GM11168 (cell line): Measurements from ENCODE around the gene AKAP13.
"Not testable (repeated sequence)": the region's sequence is repeated elsewhere in the genome, so short reads cannot be mapped to it uniquely, and the experiment has no call there.

ENCODE experiments used
- in situ Hi-C: fragments of 300-500 bp; cut with MboI; formaldehyde crosslinking; loops from one replicate; pipeline ENCODE4 v1.12.0; 2022; ENCODE audit warnings: low sequenced_read_pairs; ENCODE audit not compliant: unreplicated experiment

Gene AKAP13

DNA sequence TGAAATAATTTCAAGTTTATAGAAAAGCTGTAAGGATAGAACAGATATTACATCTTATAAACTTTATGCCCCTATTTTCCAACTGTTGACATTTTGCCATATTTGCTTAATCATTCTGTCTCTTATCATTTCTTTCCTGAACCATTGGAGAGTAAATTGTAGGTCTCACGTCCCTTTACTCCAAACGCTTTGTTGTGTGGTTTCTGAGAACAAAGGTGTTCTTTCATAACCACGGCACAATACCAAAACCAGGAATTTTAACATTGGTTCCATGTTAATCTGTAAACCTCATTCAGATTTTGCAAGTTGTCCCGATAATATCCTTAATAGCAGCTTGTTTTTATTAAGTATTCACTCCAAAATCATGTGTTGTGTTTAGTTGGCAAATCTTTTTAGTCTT, 134.8 kb downstream of the AKAP13 start:
- in situ Hi-C loops = no loop called here

GRCh38 chr15:85517086-85517485, 136.7 kb downstream of the AKAP13 start:
- in situ Hi-C loops = no loop called here

- in situ Hi-C loops = no loop called here
Measured at GRCh38 chr15:85518979-85519761, 138.8 kb downstream of the AKAP13 start.

GRCh38 chr15:85520650-85521049, 140.2 kb downstream of the AKAP13 start:
- in situ Hi-C loops = no loop called here

DNA sequence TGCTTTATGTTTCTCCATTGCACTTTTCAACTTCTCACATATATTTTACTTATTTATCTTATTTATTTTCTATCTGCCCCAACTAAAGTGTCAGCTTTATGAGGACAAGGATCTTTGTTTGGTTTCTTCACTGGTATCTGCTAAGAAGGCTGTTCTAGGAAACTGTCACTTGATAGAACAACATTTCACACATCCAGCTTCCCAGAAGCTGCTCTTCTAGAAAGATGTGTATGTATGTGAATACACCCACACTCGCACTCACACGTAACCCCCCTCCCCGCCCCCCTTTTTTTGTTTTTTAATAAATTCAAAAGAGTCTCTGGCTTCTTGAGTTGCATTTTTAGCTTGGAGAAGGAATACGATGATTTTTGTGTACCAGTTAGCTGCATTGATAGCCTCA, 143.1 kb downstream of the AKAP13 start:
- in situ Hi-C loops = no loop called here

DNA sequence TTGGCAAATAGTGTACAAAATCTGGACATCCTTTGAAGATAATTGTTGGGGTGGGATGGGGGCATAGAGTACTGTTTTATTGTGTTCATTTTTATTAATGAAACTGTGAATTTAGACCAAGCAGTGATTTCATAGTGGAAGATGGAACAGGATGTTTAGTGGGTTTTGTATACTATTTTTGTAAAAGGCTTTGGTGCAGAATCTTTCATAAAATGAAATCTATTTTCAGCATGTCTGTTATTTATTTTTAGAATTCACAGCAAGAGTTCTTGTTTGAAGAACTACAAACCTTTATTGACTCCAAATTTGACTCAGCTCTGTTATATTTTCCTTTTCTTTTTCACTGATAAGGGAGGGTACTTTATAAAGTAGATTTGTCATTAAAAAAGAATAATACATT, 145.4 kb downstream of the AKAP13 start:
- in situ Hi-C loops = no loop called here

DNA sequence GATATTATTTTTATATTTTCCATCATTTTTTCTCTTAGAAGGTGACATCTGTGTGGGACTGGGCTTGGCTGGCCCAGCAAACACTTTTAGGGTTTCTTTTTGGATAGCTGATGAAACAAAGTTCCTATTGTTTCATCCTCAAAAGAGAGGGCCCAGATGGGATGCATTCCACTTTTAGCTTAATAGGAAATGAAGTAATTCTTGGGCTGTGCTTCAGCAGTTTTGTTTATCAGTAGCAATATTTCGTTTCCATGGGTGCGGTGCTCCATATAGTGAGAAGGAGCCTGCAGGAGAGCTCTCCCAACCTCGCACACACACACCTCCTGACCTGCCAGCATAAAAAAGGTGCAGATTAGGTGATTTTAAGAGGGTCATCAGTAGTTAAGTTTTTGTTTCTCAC, 147.5 kb downstream of the AKAP13 start:
- in situ Hi-C loops = no loop called here

GRCh38 chr15:85530079-85530478, 149.7 kb downstream of the AKAP13 start:
- in situ Hi-C loops = no loop called here

DNA sequence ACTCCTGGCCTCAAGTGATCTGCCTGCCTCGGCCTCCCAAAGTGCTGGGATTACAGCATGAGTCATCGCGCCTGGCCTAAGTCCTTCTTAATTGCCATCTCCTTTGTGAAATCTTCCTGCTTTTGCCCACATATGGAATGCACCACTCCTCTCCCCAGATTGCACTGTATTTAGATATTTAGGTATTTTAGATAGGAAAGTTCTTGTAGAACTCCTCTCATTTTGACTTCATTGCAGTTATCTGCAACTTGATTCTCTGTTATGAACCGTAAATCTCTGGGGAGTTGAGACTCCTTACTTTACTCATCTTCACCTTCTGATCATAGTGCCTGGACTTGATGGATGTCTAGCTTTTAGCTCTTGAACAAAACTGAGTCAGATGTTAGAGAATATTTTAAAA, 150.7 kb downstream of the AKAP13 start:
- in situ Hi-C loops = no loop called here

DNA sequence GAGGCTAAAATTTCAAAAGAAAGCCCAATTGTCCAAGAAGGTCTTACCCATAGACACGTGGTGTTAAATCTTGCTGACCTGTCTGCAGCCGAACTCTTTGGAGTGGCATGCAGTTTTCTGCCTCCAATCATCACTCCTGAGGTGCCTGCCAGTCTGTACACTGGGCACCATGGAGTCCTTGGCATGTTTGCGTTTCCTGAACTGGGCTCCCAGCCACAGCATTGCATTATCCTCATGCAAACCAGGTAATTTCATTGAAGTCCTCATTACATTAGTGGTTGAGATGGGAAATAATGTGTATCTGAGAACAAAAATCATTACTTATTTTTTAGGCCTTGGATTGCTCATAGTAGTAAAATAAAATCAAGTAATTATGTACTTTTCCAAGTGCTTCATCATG, 152.3 kb downstream of the AKAP13 start:
- in situ Hi-C loops = no loop called here

DNA sequence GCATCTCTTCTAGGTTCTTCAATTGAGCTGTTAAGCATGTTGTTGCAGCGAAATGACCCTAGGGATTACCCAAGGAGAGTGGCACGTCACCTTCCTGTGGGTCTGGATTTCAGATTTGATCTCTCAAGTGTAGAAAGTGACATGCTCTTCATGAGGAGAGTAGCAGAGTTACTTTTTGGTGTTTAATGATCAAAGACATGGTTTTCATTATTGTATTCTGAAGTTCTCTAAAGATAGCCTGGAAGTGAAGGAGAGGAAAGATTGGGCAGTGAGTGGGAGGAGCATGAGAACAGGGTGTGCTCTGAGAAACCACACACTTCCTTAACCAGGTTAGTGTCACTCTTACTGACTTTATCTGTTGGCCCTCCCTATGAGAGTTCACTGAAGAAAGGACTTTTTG, 153.6 kb downstream of the AKAP13 start:
- in situ Hi-C loops = no loop called here

DNA sequence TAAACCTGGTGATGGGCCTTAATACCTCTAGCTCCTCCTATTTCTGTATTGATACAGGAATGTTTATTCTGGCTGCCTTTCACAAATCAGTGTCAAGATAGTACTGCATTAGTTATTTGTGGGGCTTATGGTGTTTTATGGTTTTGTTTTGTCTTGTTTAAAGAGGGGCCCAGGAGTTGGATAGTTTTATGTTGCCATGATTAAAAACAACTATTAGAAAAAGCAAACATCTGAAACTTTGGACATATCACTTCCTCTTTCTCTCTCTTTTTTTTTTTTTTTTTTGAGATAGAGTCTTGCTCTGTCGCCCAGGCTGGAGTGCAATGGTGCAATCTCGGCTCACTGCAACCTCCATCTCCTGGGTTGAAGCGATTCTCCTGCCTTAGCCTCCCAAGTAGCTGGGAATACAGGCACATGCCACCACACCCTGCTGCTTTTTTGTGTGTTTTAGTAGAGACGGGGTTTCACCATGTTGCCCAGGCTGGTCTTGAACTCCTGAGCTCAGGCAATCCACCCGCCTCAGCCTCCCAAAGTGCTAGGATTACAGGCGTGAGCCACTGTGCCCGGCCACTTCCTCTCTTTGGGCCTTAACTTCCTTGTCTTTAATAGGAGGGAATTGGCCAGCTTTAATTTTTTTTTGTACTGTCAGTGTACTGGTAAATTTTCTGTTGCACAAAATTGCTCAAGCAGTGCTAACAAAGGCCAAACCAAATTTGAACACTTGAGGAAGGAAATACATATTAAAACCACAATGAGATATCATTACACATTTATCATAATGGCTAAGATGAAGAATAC, 155.3 kb downstream of the AKAP13 start:
- in situ Hi-C loops = not testable (repeated sequence)

- in situ Hi-C loops = no loop called here
Measured at GRCh38 chr15:85536341-85536740, 155.9 kb downstream of the AKAP13 start.

GRCh38 chr15:85539491-85539890, 159.1 kb downstream of the AKAP13 start:
- in situ Hi-C loops = no loop called here

DNA sequence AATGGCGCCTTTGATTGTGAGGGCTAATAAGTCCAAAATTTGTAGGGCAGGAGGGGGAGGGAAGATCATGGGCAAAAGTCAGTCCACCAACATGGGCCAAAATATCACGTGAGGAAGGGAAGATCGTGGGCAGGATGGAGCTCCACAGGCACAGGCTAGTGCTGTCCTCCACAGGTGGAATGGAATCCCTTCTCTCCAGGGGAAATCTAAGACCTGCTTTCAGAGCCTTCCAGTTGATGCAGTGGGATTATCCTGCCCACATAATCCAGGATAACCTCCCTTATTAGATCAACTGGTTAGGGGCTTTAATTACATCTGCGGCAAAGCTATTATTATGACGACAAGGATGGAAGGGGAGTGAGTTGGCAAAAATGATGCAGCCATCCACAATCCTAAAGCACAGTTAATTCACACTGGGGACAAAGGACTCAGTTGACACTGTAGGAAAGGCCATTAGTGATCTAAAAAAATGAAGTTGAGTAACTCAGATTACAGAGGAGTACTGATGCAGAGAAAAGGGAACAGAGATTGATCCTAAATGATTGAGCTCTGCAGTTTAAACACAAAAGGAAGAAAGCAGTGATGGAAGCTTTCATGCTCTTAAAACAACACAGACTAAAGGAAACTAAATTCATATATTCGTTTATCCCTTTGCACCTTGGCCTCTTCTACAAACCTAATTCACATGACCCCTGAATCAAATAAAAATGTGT, 159.8 kb downstream of the AKAP13 start:
- in situ Hi-C loops = no loop called here

GRCh38 chr15:85541744-85542143, 161.3 kb downstream of the AKAP13 start:
- in situ Hi-C loops = no loop called here

DNA sequence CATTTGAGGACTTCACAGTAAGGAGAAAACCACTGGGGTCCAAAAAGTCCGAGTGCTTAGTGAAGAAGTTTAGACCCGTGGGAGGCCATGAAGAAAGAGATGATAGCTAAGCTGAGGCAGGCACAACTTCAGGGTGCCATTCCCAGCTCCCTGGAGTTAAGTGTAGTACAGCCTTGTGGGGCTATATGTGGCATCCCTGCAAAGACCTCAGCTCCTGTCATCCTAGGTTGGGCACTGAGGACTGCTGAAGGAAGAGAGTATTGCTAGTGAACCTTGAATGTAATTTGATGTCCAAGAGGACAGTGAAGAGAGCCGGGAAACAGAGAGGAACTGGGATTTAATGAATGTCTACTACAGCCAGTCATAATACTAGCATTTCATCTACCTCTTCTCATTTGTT, 162.1 kb downstream of the AKAP13 start:
- in situ Hi-C loops = no loop called here

DNA sequence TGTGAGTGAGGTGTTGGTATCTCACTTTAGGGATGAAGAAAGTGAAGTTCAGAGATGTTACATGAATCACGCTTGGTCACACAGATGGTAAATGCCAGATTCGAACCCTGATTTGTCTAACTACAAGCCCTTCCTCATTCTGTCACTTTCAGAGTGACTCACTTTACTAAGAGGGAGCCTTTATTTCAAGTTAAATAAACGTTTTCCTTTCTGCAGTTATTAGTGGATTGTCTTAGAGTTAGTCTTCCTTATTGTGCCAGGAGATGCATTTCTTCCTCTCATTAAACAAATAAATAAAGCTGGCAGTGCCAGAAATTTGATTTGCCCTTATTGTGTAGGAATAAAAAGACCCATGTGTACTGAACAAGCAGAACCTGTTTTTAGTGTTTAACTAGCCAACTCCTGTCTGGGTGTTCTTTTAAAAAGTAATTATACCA, 162.5 kb downstream of the AKAP13 start:
- in situ Hi-C loops = no loop called here

GRCh38 chr15:85543741-85544155, 163.3 kb downstream of the AKAP13 start:
- in situ Hi-C loops = no loop called here

DNA sequence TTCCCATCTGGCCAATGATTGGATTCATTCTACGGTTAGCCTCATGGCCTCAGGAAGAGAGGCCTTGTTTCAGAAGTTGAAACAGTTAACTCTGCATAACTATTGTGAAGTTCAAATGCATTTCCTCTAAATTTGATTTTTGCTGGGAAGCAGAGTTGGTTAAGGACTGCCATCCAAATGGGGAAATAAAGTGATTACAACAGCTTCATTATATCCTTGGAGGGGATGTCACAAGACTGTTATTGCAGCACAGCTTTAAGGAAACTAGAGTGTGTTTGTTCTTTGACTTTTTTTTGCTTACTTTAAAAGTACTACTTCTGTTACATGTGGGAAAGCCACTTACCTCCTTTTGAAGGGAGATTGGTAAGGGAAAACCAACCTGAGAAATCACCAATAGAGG, 164.8 kb downstream of the AKAP13 start:
- in situ Hi-C loops = no loop called here

DNA sequence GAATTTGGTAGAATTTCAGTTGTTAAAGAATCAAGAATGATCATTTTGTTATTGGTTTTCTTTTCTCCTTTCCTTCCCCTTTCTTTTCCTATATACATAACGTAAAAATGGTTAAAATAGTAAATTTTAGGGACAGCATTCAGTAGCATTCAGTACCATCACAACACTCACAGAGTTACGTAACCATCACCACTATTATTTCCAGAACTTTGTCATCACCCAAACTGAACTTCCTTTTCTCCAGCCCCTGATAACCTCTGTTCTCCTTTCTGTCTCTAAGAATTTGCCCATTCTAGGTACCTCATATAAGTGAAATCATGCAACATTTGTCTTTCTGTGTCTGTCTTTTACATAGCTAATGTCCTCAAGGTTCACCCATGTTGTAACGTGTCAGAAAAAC, 165.3 kb downstream of the AKAP13 start:
- in situ Hi-C loops = no loop called here
